Astrocyte (in vitro differentiated cells and primary cell): Measurements from ENCODE around the gene PLA2G6.

ENCODE experiments used
- CTCF ChIP-seq: IDR thresholded peaks from 2 replicates; pipeline ENCODE4 v1.5.1; 2011; ENCODE audit warnings: low read depth, mild to moderate bottlenecking, inconsistent platforms, low read length, moderate library complexity; ENCODE audit not compliant: insufficient read depth
- EZH2 ChIP-seq: IDR thresholded peaks from 2 replicates; pipeline ENCODE4 v1.6.1; 2012; ENCODE audit warnings: mild to moderate bottlenecking, low read length, inconsistent platforms; ENCODE audit not compliant: insufficient read depth

DNA sequence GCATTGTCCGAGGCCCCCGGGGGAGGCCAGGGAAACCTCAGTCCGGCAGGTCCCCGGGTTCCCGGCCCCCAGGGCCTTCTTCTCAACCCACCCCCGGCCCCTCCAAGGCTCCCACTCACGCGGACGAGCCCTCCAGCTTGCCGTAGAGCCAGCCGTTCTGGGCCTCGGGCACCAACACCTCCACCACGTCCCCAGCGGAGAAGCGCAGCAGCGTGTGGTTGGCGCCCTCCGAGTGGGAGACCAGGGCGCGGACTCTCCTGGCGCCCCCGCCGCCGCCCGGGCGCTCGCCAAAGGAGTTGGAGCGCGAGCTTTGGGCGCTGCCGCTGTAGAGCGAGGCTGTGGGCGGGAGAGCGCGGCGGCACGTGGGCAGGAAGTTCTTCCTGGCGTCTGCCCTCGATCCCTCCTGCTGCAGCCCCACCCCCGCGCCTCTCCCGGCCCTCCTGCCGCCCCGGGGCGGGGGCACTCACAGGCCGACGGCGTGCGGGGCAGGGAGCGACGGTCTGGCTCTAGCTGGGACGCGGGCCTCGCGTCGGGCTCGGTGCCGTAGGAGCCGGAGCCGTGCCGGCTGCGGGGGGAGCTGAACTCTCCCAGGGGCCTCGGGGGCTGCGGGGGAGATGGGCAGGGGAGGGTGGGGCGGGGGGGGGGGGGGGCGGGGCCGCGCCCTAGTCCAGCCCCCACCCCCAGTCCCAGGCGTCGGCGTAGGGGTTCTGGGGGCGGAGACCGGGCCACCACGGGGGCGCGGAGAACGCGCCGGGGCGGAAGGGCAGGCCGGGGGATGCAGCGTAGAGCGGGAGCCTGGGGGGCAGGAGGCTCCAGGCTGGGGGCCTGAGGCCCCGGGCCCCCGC lies 92.8 kb downstream of the PLA2G6 start:
- no peak for TF ChIP-seq CTCF
- no peak for TF ChIP-seq EZH2
